Keratinocyte (primary cell): ENCODE data around the gene SYCE3.

Experiments
- CTCF ChIP-seq, 3 experiments: IDR thresholded peaks in 1 of 3; conservative IDR thresholded peaks in 1 of 3; optimal IDR thresholded peaks in 1 of 3; 2 replicates in 2 of 3; 3 replicates in 1 of 3; pipeline versions ENCODE3 to v1.5.1; 2011; ENCODE audit warnings: low read length in 3 of 3, mild to moderate bottlenecking in 3 of 3, moderate library complexity in 2 of 3, control low read depth in 1 of 3, inconsistent platforms in 1 of 3; ENCODE audit not compliant: insufficient read depth in 2 of 3; ENCODE audit errors: extremely low read depth in 1 of 3
- EZH2 ChIP-seq: IDR thresholded peaks from one replicate; pipeline ENCODE4 v1.6.1; 2012; ENCODE audit warnings: inconsistent platforms, mild to moderate bottlenecking, low read length, moderate library complexity

GRCh38 chr22:50604256-50605001 lies 41.7 kb upstream of the SYCE3 start:
- TF ChIP-seq EZH2 (no peak), CTCF (optimal IDR thresholded peaks at IDR 0.05 in 1 of 3, IDR thresholded peaks at IDR 0.05 in 1 of 3, conservative IDR thresholded peaks at IDR 0.05 in 1 of 3; ENCODE audit: extremely low read depth in 1 of 3, insufficient read depth in 2 of 3, low read length in 3 of 3) (no peak)
